Skeletal muscle tissue (tissue), 4 donors: ENCODE measurements around the gene SERPINB1. TPM values are rescaled to one million over a fixed set of nuclear protein-coding genes. Genes with fewer than 3 reads are reported as not detected.

ENCODE experiments used
- H3K27ac ChIP-seq: one replicate; pipeline ENCODE4 v1.7.0; 2013; ENCODE audit warnings: mild to moderate bottlenecking, low read depth, low read length, inconsistent platforms
- H3K27me3 ChIP-seq, 3 donors: one replicate each; pipeline ENCODE4 v1.7.0; 2013; ENCODE audit warnings: low read length in 3 of 3; ENCODE audit not compliant: control insufficient read depth in 3 of 3, insufficient read depth in 3 of 3
- H3K36me3 ChIP-seq, 3 donors: one replicate each; pipeline ENCODE4 v1.7.0; 2013; ENCODE audit warnings: low read length in 3 of 3; ENCODE audit not compliant: control insufficient read depth in 3 of 3, insufficient read depth in 3 of 3
- H3K4me1 ChIP-seq, 3 donors: one replicate each; pipeline ENCODE4 v1.7.0; 2013; ENCODE audit warnings: low read length in 3 of 3, mild to moderate bottlenecking in 3 of 3; ENCODE audit not compliant: control insufficient read depth in 3 of 3, insufficient read depth in 3 of 3
- H3K4me3 ChIP-seq, 3 donors: one replicate each; pipeline ENCODE4 v1.7.0; 2013; ENCODE audit warnings: low read length in 3 of 3
- H3K9ac ChIP-seq, 3 donors: one replicate each; pipeline ENCODE4 v1.7.0; 2013; ENCODE audit warnings: low read length in 3 of 3, mild to moderate bottlenecking in 3 of 3, moderate library complexity in 2 of 3, low read depth in 1 of 3
- H3K9me3 ChIP-seq, 3 donors: one replicate each; pipeline ENCODE4 v1.7.0; 2013; ENCODE audit warnings: low read length in 3 of 3; ENCODE audit not compliant: control insufficient read depth in 3 of 3
- total RNA-seq: library from RNA; depleted of rRNA; stranded (reverse); fragments of >200 nt; gene quantifications from one replicate; pipeline ENCODE4 v1.2.3, GENCODE V29; 2014
- donor health status: Osteomylitis.

The SERPINB1 gene
- total RNA-seq, 1 donor from 2014 or later: 11.5 TPM

GRCh38 chr6:2839195-2839981 is 2.3 kb downstream of the SERPINB1 start:
- H3K27me3 ChIP-seq: no peaks in the 10 kb centered on the region
- H3K4me3 ChIP-seq: peak overlapping the region in 1 of 3 donors; percentile 27
- H3K9ac ChIP-seq: no peak overlapping the region
- H3K36me3 ChIP-seq: peaks cover 12 to 26% (median 24%) of the 10 kb centered on the region in 3 donors
- H3K9me3 ChIP-seq: no peaks in the 10 kb centered on the region
- H3K27ac ChIP-seq: no peak overlapping the region
- H3K4me1 ChIP-seq: peaks cover 18 to 35% (median 22%) of the 10 kb centered on the region in 3 donors

DNA sequence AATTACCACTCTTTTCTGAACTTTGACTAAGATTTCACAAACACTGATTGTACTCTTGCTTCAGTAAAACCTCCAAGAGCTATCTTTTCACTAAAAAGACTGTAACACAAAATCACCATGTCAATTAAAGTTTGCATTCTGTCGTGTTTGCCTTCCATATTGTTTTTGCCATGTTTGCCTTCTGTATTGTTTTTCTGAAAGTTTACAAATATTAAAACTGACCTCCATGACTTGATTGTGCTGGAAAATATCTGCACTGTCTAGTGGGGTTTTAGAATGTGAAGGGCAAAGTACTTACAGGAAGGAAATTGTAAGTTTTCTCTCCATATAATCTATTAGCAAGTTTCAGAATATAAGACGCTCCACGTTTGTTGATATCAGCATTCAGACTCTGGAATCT is 3.4 kb downstream of the SERPINB1 start:
- Histone ChIP-seq H3K27me3 (no peaks in the 10 kb centered on the region), H3K4me3 (no peak overlapping the region), H3K4me1 (peaks cover 18 to 31% (median 22%) of the 10 kb centered on the region in 3 donors), H3K9ac (no peak overlapping the region), H3K36me3 (peaks cover 17 to 36% (median 34%) of the 10 kb centered on the region in 3 donors), H3K9me3 (no peaks in the 10 kb centered on the region), H3K27ac (no peak overlapping the region)

DNA sequence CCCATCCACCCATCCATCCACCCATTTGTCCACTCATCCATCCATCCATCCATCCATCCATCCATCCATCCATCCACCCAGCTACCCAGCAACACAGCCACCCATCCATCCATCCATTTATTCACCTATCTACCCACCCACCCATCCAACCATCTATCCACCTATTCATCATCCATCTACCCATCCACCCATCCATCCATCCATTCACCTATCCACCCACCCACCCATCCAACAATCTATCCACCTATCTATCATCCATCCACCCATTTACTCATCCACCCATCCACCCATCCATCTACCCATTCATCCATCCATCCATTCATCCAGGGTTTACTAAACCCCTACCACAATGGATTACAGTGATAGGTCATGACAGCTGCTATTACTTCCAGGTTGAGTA is 7.4 kb downstream of the SERPINB1 start:
- no peak overlapping the region for H3K9ac ChIP-seq
- H3K9me3 ChIP-seq: no peaks in the 10 kb centered on the region
- peaks cover 0 to 2% (median 0%) of the 10 kb centered on the region in 3 donors for H3K4me1 ChIP-seq
- H3K27me3 ChIP-seq: no peaks in the 10 kb centered on the region
- H3K36me3 ChIP-seq: peaks cover 14 to 41% (median 36%) of the 10 kb centered on the region in 3 donors
- H3K27ac ChIP-seq: no peak overlapping the region
- no peak overlapping the region for H3K4me3 ChIP-seq

DNA sequence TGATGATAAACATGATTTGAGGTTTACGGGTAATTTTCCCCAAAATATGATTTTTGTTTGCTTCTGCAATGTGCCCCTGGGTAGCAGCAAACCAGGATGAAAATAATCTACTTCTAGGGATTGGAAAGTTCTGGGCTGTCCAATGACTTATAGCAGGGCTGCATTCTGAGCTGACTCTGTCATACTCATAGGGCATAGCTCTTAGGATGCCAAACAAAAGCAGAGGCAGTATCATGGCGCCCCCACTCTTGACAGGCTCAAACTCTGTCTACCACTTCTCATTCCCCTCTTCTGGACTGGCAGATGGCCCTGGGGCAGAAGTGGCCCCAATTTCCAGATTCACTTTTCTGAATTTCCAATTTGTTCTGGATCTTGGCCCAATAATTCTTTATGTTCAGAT is 10.3 kb downstream of the SERPINB1 start:
- Histone ChIP-seq H3K4me3 (no peak overlapping the region), H3K4me1 (no peaks in the 10 kb centered on the region), H3K27ac (no peak overlapping the region), H3K9ac (no peak overlapping the region), H3K36me3 (peaks cover 11 to 30% (median 28%) of the 10 kb centered on the region in 3 donors), H3K27me3 (no peaks in the 10 kb centered on the region), H3K9me3 (no peaks in the 10 kb centered on the region)

DNA sequence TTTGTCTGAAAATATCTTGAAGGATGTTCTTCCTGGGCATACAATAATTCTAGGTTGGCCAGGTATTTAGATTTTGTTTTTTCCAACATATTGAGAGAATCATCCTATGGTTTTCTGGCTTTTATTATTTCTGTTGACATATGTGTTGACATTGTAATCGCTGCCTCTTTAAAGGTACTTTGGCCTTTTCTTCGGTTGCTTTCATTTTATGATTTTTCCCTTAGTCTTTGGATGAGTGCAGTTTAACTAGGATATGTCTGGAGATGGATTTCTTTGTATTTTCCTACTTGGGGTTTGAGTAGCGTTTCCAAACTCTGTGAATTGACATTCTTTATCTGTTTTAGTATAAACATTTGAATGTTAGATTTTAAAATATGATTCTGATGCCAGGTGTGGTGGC is 11.5 kb downstream of the SERPINB1 start:
- no peaks in the 10 kb centered on the region for H3K4me1 ChIP-seq
- no peaks in the 10 kb centered on the region for H3K27me3 ChIP-seq
- peaks cover 5 to 21% (median 17%) of the 10 kb centered on the region in 3 donors for H3K36me3 ChIP-seq

DNA sequence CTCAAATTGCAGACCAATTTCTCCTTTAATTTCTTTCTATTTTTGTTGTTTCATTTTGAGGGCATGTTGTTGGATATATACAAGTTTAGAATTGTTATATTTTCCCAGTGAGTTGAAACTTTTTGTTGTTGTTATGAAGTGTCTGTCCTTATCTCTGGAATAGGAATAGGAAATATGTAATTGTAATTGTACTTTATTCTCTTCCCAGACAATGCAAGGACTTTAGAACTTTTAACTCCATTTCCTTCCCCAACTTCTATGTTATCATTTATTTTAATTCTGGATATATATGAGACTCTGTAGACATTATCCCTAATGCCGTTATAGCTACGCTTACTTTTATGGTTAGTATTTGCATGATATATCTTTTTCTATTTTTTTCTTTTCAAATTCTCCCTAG is 12.4 kb downstream of the SERPINB1 start:
- no peaks in the 10 kb centered on the region for H3K4me1 ChIP-seq
- no peaks in the 10 kb centered on the region for H3K27me3 ChIP-seq
- no peak overlapping the region for H3K9ac ChIP-seq
- no peak overlapping the region for H3K27ac ChIP-seq
- no peaks in the 10 kb centered on the region for H3K9me3 ChIP-seq
- peaks cover 5 to 16% (median 9%) of the 10 kb centered on the region in 3 donors for H3K36me3 ChIP-seq
- H3K4me3 ChIP-seq: no peak overlapping the region

More for the DNA sequence above, 11.5 kb downstream of the SERPINB1 start:
- Histone ChIP-seq H3K27ac (no peak overlapping the region), H3K9ac (no peak overlapping the region), H3K9me3 (no peaks in the 10 kb centered on the region), H3K4me3 (no peak overlapping the region)

DNA sequence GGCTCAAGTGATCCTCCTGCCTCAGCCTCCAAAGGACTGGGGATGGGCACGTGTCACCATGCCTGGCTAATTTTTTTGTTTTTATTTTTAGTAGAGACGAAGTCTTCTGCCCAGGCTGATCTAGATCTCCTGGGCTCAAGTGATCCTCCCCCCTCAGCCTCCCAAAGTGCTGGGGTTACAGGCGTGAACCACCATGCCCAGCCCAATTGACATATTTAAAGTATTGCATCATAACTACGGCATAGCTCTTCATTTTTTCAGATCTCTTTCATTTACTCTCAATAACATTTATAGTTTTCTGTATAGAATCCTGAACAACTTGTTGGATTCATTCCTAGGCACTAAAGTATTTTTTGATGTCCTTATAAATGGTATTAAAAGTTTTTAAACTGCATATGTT is 13.0 kb downstream of the SERPINB1 start:
- Histone ChIP-seq H3K9ac (no peak overlapping the region), H3K27me3 (no peaks in the 10 kb centered on the region), H3K9me3 (no peaks in the 10 kb centered on the region), H3K4me3 (no peak overlapping the region), H3K27ac (no peak overlapping the region), H3K36me3 (peaks cover 1 to 10% (median 2%) of the 10 kb centered on the region in 3 donors), H3K4me1 (peaks cover 0 to 2% (median 0%) of the 10 kb centered on the region in 3 donors)

GRCh38 chr6:2827142-2827541 is 14.5 kb downstream of the SERPINB1 start:
- Histone ChIP-seq H3K9ac (no peak overlapping the region), H3K4me1 (peaks cover 0 to 8% (median 4%) of the 10 kb centered on the region in 3 donors), H3K4me3 (no peak overlapping the region), H3K27me3 (no peaks in the 10 kb centered on the region), H3K36me3 (peaks cover 0 to 1% (median 0%) of the 10 kb centered on the region in 3 donors), H3K9me3 (no peaks in the 10 kb centered on the region), H3K27ac (no peak overlapping the region)

- no peaks in the 10 kb centered on the region for H3K9me3 ChIP-seq
- H3K4me1 ChIP-seq: peaks cover 0 to 8% (median 4%) of the 10 kb centered on the region in 3 donors
- no peak overlapping the region for H3K4me3 ChIP-seq
- no peak overlapping the region for H3K27ac ChIP-seq
- no peaks in the 10 kb centered on the region for H3K36me3 ChIP-seq
- H3K27me3 ChIP-seq: no peaks in the 10 kb centered on the region
- H3K9ac ChIP-seq: no peak overlapping the region
Measured at GRCh38 chr6:2826131-2826530, 15.5 kb downstream of the SERPINB1 start.

- Histone ChIP-seq H3K4me1 (peaks cover 7 to 14% (median 14%) of the 10 kb centered on the region in 3 donors), H3K27me3 (no peaks in the 10 kb centered on the region), H3K9ac (no peak overlapping the region), H3K36me3 (no peaks in the 10 kb centered on the region), H3K27ac (no peak overlapping the region), H3K9me3 (no peaks in the 10 kb centered on the region), H3K4me3 (no peak overlapping the region)
Measured at GRCh38 chr6:2823104-2823850, 18.4 kb downstream of the SERPINB1 start.
